WTC11 (cell line): ENCODE measurements around the gene SPRYD3. TPM values are rescaled to one million over a fixed set of nuclear protein-coding genes. Genes with fewer than 3 reads are reported as not detected.

Experiments
- ATAC-seq: fragments of 200-7000 bp; cut with Tn5 transposase; 2 replicates; pipeline ENCODE4 v1.10.0; 2021; ENCODE audit warnings: mild to moderate bottlenecking, moderate library complexity
- CTCF ChIA-PET: fragments of 300-600 bp; sonication (Branson Sonifier 250); formaldehyde crosslinking; loops from one replicate; lab custom pipeline; 2021; ENCODE audit warnings: antibody characterized with exemption; lab: Charles Lee
- POLR2A ChIA-PET: fragments of 350-600 bp; sonication (Branson Sonifier 250); formaldehyde crosslinking; loops from one replicate; lab custom pipeline; 2021; ENCODE audit warnings: antibody characterized with exemption; lab: Charles Lee
- DNase-seq: peaks from one replicate; pipeline ENCODE4 v3.0.0; 2021; ENCODE audit warnings: low spot score
- H3K27ac Mint-ChIP-seq: 2 replicates; pipeline ENCODE4 v1.8.0; 2021; ENCODE audit warnings: mixed read lengths
- H3K27me3 Mint-ChIP-seq: 2 replicates; pipeline ENCODE4 v1.8.0; 2021; ENCODE audit warnings: low read depth, mild to moderate bottlenecking, moderate library complexity, mixed read lengths
- H3K36me3 Mint-ChIP-seq: 2 replicates; pipeline ENCODE4 v1.8.0; 2021; ENCODE audit warnings: mixed read lengths
- H3K4me1 Mint-ChIP-seq: 2 replicates; pipeline ENCODE4 v1.8.0; 2022; ENCODE audit warnings: mixed read lengths
- H3K4me3 Mint-ChIP-seq: 2 replicates; pipeline ENCODE4 v1.8.0; 2021; ENCODE audit warnings: mild to moderate bottlenecking, moderate library complexity, mixed read lengths
- H3K9me3 Mint-ChIP-seq: 2 replicates; pipeline ENCODE4 v1.8.0; 2021; ENCODE audit warnings: mixed read lengths
- CREB1 ChIP-seq: sonication (generic); formaldehyde crosslinking; IDR thresholded peaks from 2 replicates; pipeline ENCODE4 v1.8.0; 2023; ENCODE audit warnings: mild to moderate bottlenecking, missing genetic modification reagents
- CREM ChIP-seq: sonication (generic); formaldehyde crosslinking; IDR thresholded peaks from 2 replicates; pipeline ENCODE4 v1.8.1; 2022; ENCODE audit warnings: mild to moderate bottlenecking, missing genetic modification reagents, moderate library complexity
- ELF4 ChIP-seq: sonication (generic); formaldehyde crosslinking; IDR thresholded peaks from 2 replicates; pipeline ENCODE4 v1.8.1; 2022; ENCODE audit warnings: low read depth, mild to moderate bottlenecking, moderate library complexity, missing genetic modification reagents
- EMX1 ChIP-seq: fragments of 250-450 bp; sonication (Bioruptor Pico); IDR thresholded peaks from 2 replicates; pipeline ENCODE4 v1.8.0; 2021; ENCODE audit warnings: mild to moderate bottlenecking
- ERG ChIP-seq: fragments of 250-450 bp; sonication (Bioruptor Pico); IDR thresholded peaks from 2 replicates; pipeline ENCODE4 v1.8.0; 2021; ENCODE audit warnings: mild to moderate bottlenecking
- FOXP4 ChIP-seq: sonication (generic); formaldehyde crosslinking; IDR thresholded peaks from 2 replicates; pipeline ENCODE4 v1.8.0; 2022; ENCODE audit warnings: mild to moderate bottlenecking, missing genetic modification reagents
- GTF2I ChIP-seq: fragments of 250-450 bp; sonication (Bioruptor Pico); conservative IDR thresholded peaks from 2 replicates; pipeline ENCODE4 v1.4.0; 2021; ENCODE audit warnings: mild to moderate bottlenecking
- HMGA2 ChIP-seq: fragments of 250-450 bp; sonication (Bioruptor Pico); IDR thresholded peaks from 2 replicates; pipeline ENCODE4 v1.4.0; 2021; ENCODE audit warnings: mild to moderate bottlenecking, moderate library complexity
- JUN ChIP-seq: sonication (generic); formaldehyde crosslinking; IDR thresholded peaks from 2 replicates; pipeline ENCODE4 v1.8.0; 2023; ENCODE audit warnings: mild to moderate bottlenecking, missing genetic modification reagents
- MLX ChIP-seq: sonication (generic); formaldehyde crosslinking; IDR thresholded peaks from 2 replicates; pipeline ENCODE4 v1.8.1; 2023; ENCODE audit warnings: mild to moderate bottlenecking, missing genetic modification reagents, moderate library complexity
- MXD4 ChIP-seq: fragments of 250-450 bp; sonication (Bioruptor Pico); IDR thresholded peaks from 2 replicates; pipeline ENCODE4 v1.8.0; 2021; ENCODE audit warnings: mild to moderate bottlenecking, moderate library complexity, borderline replicate concordance
- MYBL2 ChIP-seq: sonication (generic); formaldehyde crosslinking; IDR thresholded peaks from 2 replicates; pipeline ENCODE4 v1.8.1; 2023; ENCODE audit warnings: mild to moderate bottlenecking, moderate library complexity, missing genetic modification reagents
- NFATC4 ChIP-seq: fragments of 250-450 bp; sonication (Bioruptor Pico); IDR thresholded peaks from 2 replicates; pipeline ENCODE4 v1.9.0; 2021; ENCODE audit warnings: mild to moderate bottlenecking
- NR1H2 ChIP-seq: sonication (generic); formaldehyde crosslinking; IDR thresholded peaks from 2 replicates; pipeline ENCODE4 v1.9.0; 2021; ENCODE audit warnings: mild to moderate bottlenecking, moderate library complexity, missing genetic modification reagents
- NR2C2 ChIP-seq: sonication (generic); formaldehyde crosslinking; IDR thresholded peaks from 2 replicates; pipeline ENCODE4 v1.8.0; 2022; ENCODE audit warnings: mild to moderate bottlenecking, missing genetic modification reagents
- OVOL2 ChIP-seq: fragments of 250-450 bp; sonication (Bioruptor Pico); IDR thresholded peaks from 2 replicates; pipeline ENCODE4 v1.9.0; 2021; ENCODE audit warnings: mild to moderate bottlenecking, borderline replicate concordance
- PRDM15 ChIP-seq: sonication (generic); formaldehyde crosslinking; IDR thresholded peaks from 2 replicates; pipeline ENCODE4 v1.8.0; 2022; ENCODE audit warnings: missing genetic modification reagents
- PREB ChIP-seq: sonication (generic); formaldehyde crosslinking; IDR thresholded peaks from 2 replicates; pipeline ENCODE4 v1.8.1; 2022; ENCODE audit warnings: mild to moderate bottlenecking, missing genetic modification reagents, moderate library complexity, borderline replicate concordance
- SMAD4 ChIP-seq: sonication (generic); formaldehyde crosslinking; IDR thresholded peaks from 2 replicates; pipeline ENCODE4 v1.8.0; 2022; ENCODE audit warnings: mild to moderate bottlenecking, missing genetic modification reagents
- SP1 ChIP-seq: sonication (generic); formaldehyde crosslinking; conservative IDR thresholded peaks from 2 replicates; pipeline ENCODE4 v1.8.1; 2022; ENCODE audit warnings: missing genetic modification reagents
- TEAD4 ChIP-seq: sonication (generic); formaldehyde crosslinking; IDR thresholded peaks from 2 replicates; pipeline ENCODE4 v1.8.0; 2022; ENCODE audit warnings: mild to moderate bottlenecking, missing genetic modification reagents
- TP53 ChIP-seq: sonication (generic); formaldehyde crosslinking; IDR thresholded peaks from 2 replicates; pipeline ENCODE4 v1.8.1; 2023; ENCODE audit warnings: mild to moderate bottlenecking, missing genetic modification reagents
- ZNF121 ChIP-seq: sonication (generic); formaldehyde crosslinking; IDR thresholded peaks from 2 replicates; pipeline ENCODE4 v1.8.0; 2023; ENCODE audit warnings: missing genetic modification reagents
- ZNF219 ChIP-seq: sonication (generic); formaldehyde crosslinking; IDR thresholded peaks from 2 replicates; pipeline ENCODE4 v1.8.0; 2023; ENCODE audit warnings: missing genetic modification reagents, mild to moderate bottlenecking, borderline replicate concordance
- ZNF425 ChIP-seq: fragments of 250-450 bp; sonication (Bioruptor Pico); conservative IDR thresholded peaks from 2 replicates; pipeline ENCODE4 v1.9.0; 2021; ENCODE audit warnings: mild to moderate bottlenecking
- ZNF671 ChIP-seq: fragments of 250-450 bp; sonication (Bioruptor Pico); IDR thresholded peaks from 2 replicates; pipeline ENCODE4 v1.8.0; 2021; ENCODE audit warnings: mild to moderate bottlenecking
- total RNA-seq: library from RNA; stranded (reverse); gene quantifications from 3 replicates; pipeline ENCODE4 v1.2.3, GENCODE V29; 2021

SPRYD3 gene
- total RNA-seq, 1 experiment from 2014 or later = 11.9 TPM

- no peak for TF ChIP-seq ZNF219 (CRISPR knock-in tag)
- TF ChIP-seq ZNF671 (CRISPR knock-in tag) = no peak
- TF ChIP-seq GTF2I = no peak
- no peak for TF ChIP-seq FOXP4
- no peak for TF ChIP-seq ZNF121
- no peak for TF ChIP-seq ELF4 (CRISPR knock-in tag)
- TF ChIP-seq SMAD4 = no peak
- no peak for TF ChIP-seq ZNF425
- TF ChIP-seq PREB (CRISPR knock-in tag) = no peak
- TF ChIP-seq TP53 (CRISPR knock-in tag) = no peak
- TF ChIP-seq HMGA2 (CRISPR knock-in tag) = no peak
- TF ChIP-seq SP1 = no peak
- TF ChIP-seq OVOL2 (CRISPR knock-in tag) = no peak
Measured at GRCh38 chr12:53086361-53086760, 7.2 kb upstream of the SPRYD3 start.

GRCh38 chr12:53082637-53083175, 3.5 kb upstream of the SPRYD3 start:
- H3K4me3 Mint-ChIP-seq = no peak overlapping the region
- CTCF ChIA-PET = interaction anchor here (2.6 kb wide), 1 partner anchor 16 kb away, joined by 13 read pairs; the partner anchor contains the start of gene IGFBP6
- TF ChIP-seq NR1H2 (no peak), GTF2I (no peak), TEAD4 (CRISPR knock-in tag) (no peak), MXD4 (CRISPR knock-in tag) (no peak), PRDM15 (CRISPR knock-in tag) (no peak), EMX1 (CRISPR knock-in tag) (no peak), ERG (CRISPR knock-in tag) (no peak), JUN (CRISPR knock-in tag) (no peak), NR2C2 (CRISPR knock-in tag) (no peak), MLX (CRISPR knock-in tag) (no peak), MYBL2 (CRISPR knock-in tag) (no peak), CREM (no peak), NFATC4 (CRISPR knock-in tag) (no peak), CREB1 (CRISPR knock-in tag) (no peak), HMGA2 (CRISPR knock-in tag) (no peak)

More at GRCh38 chr12:53086361-53086760, 7.2 kb upstream of the SPRYD3 start:
- Mint-ChIP-seq H3K27me3 (peaks cover 82% of the 10 kb centered on the region), H3K4me1 (no peaks in the 10 kb centered on the region; the same call in 1 of the 2 replicates), H3K4me3 (no peak overlapping the region), H3K9me3 (no peaks in the 10 kb centered on the region), H3K27ac (no peak overlapping the region), H3K36me3 (no peaks in the 10 kb centered on the region)
- CTCF ChIA-PET = interaction anchor here (1.2 to 3.9 kb wide), 5 partner anchors 13 to 266 kb away, joined by 3 to 28 read pairs (median 4); partner anchors contain the start of gene AAAS
- DNase-seq (no peak), ATAC-seq (no peak)
- POLR2A ChIA-PET = no interaction called here

More at GRCh38 chr12:53082637-53083175, 3.5 kb upstream of the SPRYD3 start:
- no peak for ATAC-seq
- Mint-ChIP-seq H3K36me3 (no peaks in the 10 kb centered on the region), H3K27me3 (peaks cover 68% of the 10 kb centered on the region), H3K4me1 (peaks cover 9% of the 10 kb centered on the region), H3K9me3 (no peaks in the 10 kb centered on the region), H3K27ac (no peak overlapping the region)
- POLR2A ChIA-PET = no interaction called here
- no peak for DNase-seq
